H1 (cell line): Measurements from ENCODE around the gene TMEM237. TPM values are rescaled to one million over a fixed set of nuclear protein-coding genes. Genes with fewer than 3 reads are reported as not detected.

Source experiments
- CTCF ChIA-PET: fragments of 300-600 bp; sonication (Branson Sonifier 250); formaldehyde crosslinking; loops from one replicate; lab custom pipeline; 2021; ENCODE audit not compliant: partially characterized antibody; lab: Charles Lee
- POLR2A ChIA-PET: fragments of 300-600 bp; sonication (Branson Sonifier 250); formaldehyde crosslinking; loops from one replicate; lab custom pipeline; 2021; ENCODE audit warnings: inconsistent platforms; ENCODE audit not compliant: partially characterized antibody; lab: Charles Lee
- DNase-seq, 2 experiments: peaks; one replicate each; pipeline versions ENCODE4 v3.0.0 to v3.0.0-alpha.2; 2010 to 2022; ENCODE audit warnings: low spot score in 2 of 2, low read depth in 1 of 2, mixed read lengths in 1 of 2
- FAIRE-seq: peaks from 2 replicates; lab custom pipeline; 2011; peaks lifted over from hg19 to GRCh38; lab: Jason Lieb, UNC
- H2AFZ ChIP-seq: 2 replicates; pipeline ENCODE4 v1.8.1; 2012; ENCODE audit warnings: low read length, inconsistent platforms
- H2AK5ac ChIP-seq: 2 replicates; pipeline ENCODE4 v1.6.1; 2013; ENCODE audit warnings: low read depth, low read length
- H2BK120ac ChIP-seq: replicated peaks from 2 replicates; pipeline ENCODE3; 2013; ENCODE audit warnings: low read depth, low read length, inconsistent platforms
- H2BK12ac ChIP-seq: 2 replicates; pipeline ENCODE4 v1.6.1; 2013; ENCODE audit warnings: low read depth, low read length
- H2BK15ac ChIP-seq: 2 replicates; pipeline ENCODE4 v1.6.1; 2013; ENCODE audit warnings: low read length
- H2BK20ac ChIP-seq: 2 replicates; pipeline ENCODE4 v1.6.1; 2013; ENCODE audit warnings: low read length
- H2BK5ac ChIP-seq: 2 replicates; pipeline ENCODE4 v1.6.1; 2013; ENCODE audit warnings: low read depth, low read length
- H3K14ac ChIP-seq: 2 replicates; pipeline ENCODE4 v1.6.1; 2013; ENCODE audit warnings: inconsistent platforms; ENCODE audit not compliant: insufficient read length
- H3K18ac ChIP-seq: 2 replicates; pipeline ENCODE4 v1.6.1; 2013; ENCODE audit warnings: low read length; ENCODE audit errors: extremely low read depth
- H3K23ac ChIP-seq: 2 replicates; pipeline ENCODE4 v1.6.1; 2013; ENCODE audit warnings: inconsistent platforms; ENCODE audit not compliant: insufficient read length
- H3K23me2 ChIP-seq: 2 replicates; pipeline ENCODE4 v1.6.1; 2013; ENCODE audit warnings: low read depth, low read length
- H3K27ac ChIP-seq: 2 replicates; pipeline ENCODE4 v1.6.1; 2011; ENCODE audit warnings: low read depth, low read length, inconsistent platforms
- H3K27me3 ChIP-seq, 4 experiments: replicated peaks in 1 of 4; 1 replicate in 1 of 4; 2 replicates in 3 of 4; pipeline versions ENCODE4 v1.6.1 to v1.8.1; 2011 to 2013; ENCODE audit warnings: low read length in 3 of 4, mild to moderate bottlenecking in 3 of 4, inconsistent platforms in 2 of 4, mixed read lengths in 2 of 4, moderate library complexity in 1 of 4; ENCODE audit not compliant: control insufficient read depth in 3 of 4, insufficient read depth in 3 of 4; ENCODE audit errors: extremely low read depth in 1 of 4
- H3K36me3 ChIP-seq, 4 experiments: 2 replicates each; pipeline versions ENCODE4 v1.6.1 to v1.8.1; 2011 to 2013; ENCODE audit warnings: mild to moderate bottlenecking in 4 of 4, low read length in 3 of 4, moderate library complexity in 2 of 4, control low read depth in 1 of 4, inconsistent platforms in 1 of 4; ENCODE audit not compliant: insufficient read depth in 4 of 4, control insufficient read depth in 2 of 4
- H3K4ac ChIP-seq: replicated peaks from 2 replicates; pipeline ENCODE3; 2013; ENCODE audit warnings: low read length, low read depth, mixed read lengths, inconsistent platforms; ENCODE audit not compliant: insufficient read length
- H3K4me1 ChIP-seq, 4 experiments: replicated peaks in 1 of 4; 1 replicate in 1 of 4; 2 replicates in 3 of 4; pipeline versions ENCODE4 v1.6.1 to v1.8.1; 2011 to 2013; ENCODE audit warnings: low read length in 3 of 4, inconsistent platforms in 2 of 4, mixed read lengths in 1 of 4; ENCODE audit not compliant: insufficient read depth in 4 of 4, control insufficient read depth in 3 of 4
- H3K4me2 ChIP-seq, 2 experiments: 2 replicates each; pipeline versions ENCODE4 v1.6.1 to v1.8.1; 2011 to 2013; ENCODE audit warnings: low read depth in 2 of 2, low read length in 2 of 2, control low read depth in 1 of 2, inconsistent platforms in 1 of 2, mild to moderate bottlenecking in 1 of 2; ENCODE audit not compliant: insufficient read depth in 1 of 2
- H3K4me3 ChIP-seq, 4 experiments: fragments of 200-600, 300-600 bp in 1 of 4; sonication (generic), shearing (Covaris generic), sonication (Bioruptor Twin) in 1 of 4; 2 replicates each; pipeline versions ENCODE4 v1.5.1 to v1.8.1; 2011 to 2016; ENCODE audit warnings: low read length in 4 of 4, low read depth in 3 of 4, control low read depth in 2 of 4, inconsistent platforms in 2 of 4, mild to moderate bottlenecking in 2 of 4, mixed read lengths in 1 of 4, moderate library complexity in 1 of 4; ENCODE audit not compliant: insufficient read depth in 2 of 4; ENCODE audit errors: extremely low read depth in 1 of 4
- H3K56ac ChIP-seq: replicated peaks from 2 replicates; pipeline ENCODE3; 2013; ENCODE audit warnings: low read depth, mild to moderate bottlenecking, mixed read lengths, low read length, inconsistent platforms; ENCODE audit not compliant: insufficient read length
- H3K79me1 ChIP-seq: 2 replicates; pipeline ENCODE4 v1.6.1; 2013; ENCODE audit warnings: low read depth, low read length, control low read depth
- H3K79me2 ChIP-seq, 2 experiments: 2 replicates each; pipeline versions ENCODE4 v1.6.1 to v1.8.1; 2012 to 2013; ENCODE audit warnings: low read length in 2 of 2, mild to moderate bottlenecking in 2 of 2, inconsistent platforms in 1 of 2; ENCODE audit not compliant: insufficient read depth in 2 of 2, control insufficient read depth in 1 of 2
- H3K9ac ChIP-seq, 4 experiments: replicated peaks in 1 of 4; 1 replicate in 1 of 4; 2 replicates in 3 of 4; pipeline versions ENCODE4 v1.6.1 to v1.8.1; 2011 to 2013; ENCODE audit warnings: low read depth in 3 of 4, low read length in 3 of 4, control low read depth in 2 of 4, mild to moderate bottlenecking in 2 of 4, moderate library complexity in 2 of 4, inconsistent platforms in 1 of 4; ENCODE audit errors: extremely low read depth in 1 of 4
- H3K9me3 ChIP-seq, 2 experiments: 2 replicates each; pipeline versions ENCODE4 v1.6.1 to v1.8.1; 2012 to 2013; ENCODE audit warnings: mild to moderate bottlenecking in 2 of 2, moderate library complexity in 2 of 2, control low read depth in 1 of 2, inconsistent platforms in 1 of 2, low read depth in 1 of 2, low read length in 1 of 2, mixed read lengths in 1 of 2; ENCODE audit not compliant: insufficient read depth in 2 of 2
- H4K20me1 ChIP-seq, 2 experiments: replicated peaks in 1 of 2; 2 replicates each; pipeline versions ENCODE3 to v1.8.1; 2011 to 2013; ENCODE audit warnings: inconsistent platforms in 2 of 2, low read length in 2 of 2, mild to moderate bottlenecking in 1 of 2; ENCODE audit not compliant: insufficient read depth in 2 of 2, control insufficient read depth in 1 of 2
- H4K5ac ChIP-seq: 2 replicates; pipeline ENCODE4 v1.6.1; 2013; ENCODE audit warnings: low read length, low read depth, mixed read lengths, inconsistent platforms; ENCODE audit not compliant: insufficient read length
- H4K8ac ChIP-seq: 2 replicates; pipeline ENCODE4 v1.8.0; 2013; ENCODE audit warnings: mild to moderate bottlenecking, moderate library complexity, low read length, inconsistent platforms; ENCODE audit not compliant: insufficient read depth; ENCODE audit errors: extremely low read depth
- H4K91ac ChIP-seq: replicated peaks from 2 replicates; pipeline ENCODE3; 2013; ENCODE audit warnings: low read length, mixed read lengths, inconsistent platforms; ENCODE audit not compliant: insufficient read length
- CREB1 ChIP-seq: IDR thresholded peaks from 2 replicates; pipeline ENCODE4 v1.6.1; 2012; ENCODE audit warnings: inconsistent platforms
- EP300 ChIP-seq, 2 experiments: IDR thresholded peaks; 1 replicate in 1 of 2; 2 replicates in 1 of 2; pipeline ENCODE4 v1.6.1; 2011 to 2012; ENCODE audit warnings: low read depth in 2 of 2, low read length in 2 of 2, mild to moderate bottlenecking in 2 of 2, borderline replicate concordance in 1 of 2, inconsistent platforms in 1 of 2, moderate library complexity in 1 of 2
- MAX ChIP-seq: IDR thresholded peaks from 2 replicates; pipeline ENCODE4 v1.6.1; 2012; ENCODE audit warnings: inconsistent platforms
- WGBS, 2 experiments: shearing (Covaris generic) in 1 of 2; methylation state at CpG; one replicate each; pipeline versions ENCODE4 v1.1.6 to v1.1.7; 2013 to 2015; ENCODE audit warnings: low lambda C conversion rate in 2 of 2, mixed read lengths in 2 of 2, inconsistent platforms in 1 of 2, low coverage in 1 of 2, missing lambda C conversion rate in 1 of 2; ENCODE audit not compliant: insufficient replicate concordance in 2 of 2, insufficient coverage in 1 of 2, insufficient read length in 1 of 2; ENCODE audit errors: extremely low coverage in 1 of 2, missing lambda C conversion rate in 1 of 2; 5-methylcytosine and 5-hydroxymethylcytosine counted together
- polyA plus RNA-seq, 7 experiments: library from polyadenylated mRNA; depleted of rRNA in 3 of 7; stranded (reverse) in 5 of 7; unstranded in 2 of 7; fragments of >200 nt in 5 of 7; fragments of 200-250 nt in 2 of 7; gene quantifications; 1 replicate in 5 of 7; 2 replicates in 1 of 7; 4 replicates in 1 of 7; pipeline versions ENCODE4 v1.2.1 to v1.2.3, GENCODE V29; 2011 to 2013; ENCODE audit warnings: missing spikeins in 2 of 7, mixed read lengths in 2 of 7
- total RNA-seq: library from RNA; stranded (reverse); fragmentation: NEBNext Ultra II Directional; extraction: Animal tissue kit (Norgen Biotek cat#: 25700); gene quantifications from 2 replicates; pipeline ENCODE4 v1.2.1, GENCODE V29; 2021

The TMEM237 gene
- total and polyA plus RNA-seq, 2 of the 8 experiments (the other 6 are each of a cell fraction or from before 2014, with no cell fraction given), result 26.1 to 41.0 TPM

- no peaks in the 10 kb centered on the region for H4K20me1 ChIP-seq
- DNase-seq (no peak), FAIRE-seq (no peak)
- no peaks in the 10 kb centered on the region for H3K36me3 ChIP-seq
- POLR2A ChIA-PET, result no interaction called here
- 0 out of 2 replicates have a peak overlapping the region, but pooled peaks have one; percentile 35 for H2AFZ ChIP-seq
- no peak overlapping the region for H4K91ac ChIP-seq
- H2BK12ac ChIP-seq, result no peak overlapping the region
- H2BK5ac ChIP-seq, result no peak overlapping the region
- H3K4me1 ChIP-seq, result no peaks in the 10 kb centered on the region; a peak in 1 of 7 replicates
- no peak overlapping the region for H3K9ac ChIP-seq
- H3K27ac ChIP-seq, result no peak overlapping the region
- H3K18ac ChIP-seq, result no peak overlapping the region
- no peaks in the 10 kb centered on the region for H3K79me1 ChIP-seq
- no peaks in the 10 kb centered on the region for H3K27me3 ChIP-seq
- H3K9me3 ChIP-seq, result no peaks in the 10 kb centered on the region
- no peak overlapping the region for H4K5ac ChIP-seq
- no peaks in the 10 kb centered on the region for H3K23me2 ChIP-seq
- H3K14ac ChIP-seq, result no peak overlapping the region
- 87% methylated on average over 5 of the region's 5 CpGs; no CpG with 5 or more reads in 1 of the 2 experiments for WGBS, 2 experiments
- no peak overlapping the region for H2AK5ac ChIP-seq
- no peak overlapping the region for H4K8ac ChIP-seq
- no peaks in the 10 kb centered on the region for H3K79me2 ChIP-seq
- no peak overlapping the region for H3K4me3 ChIP-seq
- no peak overlapping the region for H2BK15ac ChIP-seq
- H2BK20ac ChIP-seq, result no peak overlapping the region
- no peak overlapping the region for H3K4ac ChIP-seq
- no peak overlapping the region for H3K4me2 ChIP-seq
- no peak overlapping the region for H3K23ac ChIP-seq
- no peak overlapping the region for H2BK120ac ChIP-seq
- CTCF ChIA-PET, result no interaction called here
- H3K56ac ChIP-seq, result no peak overlapping the region
- TF ChIP-seq CREB1, result no peak
- TF ChIP-seq EP300 (IDR thresholded peaks at IDR 0.05; ENCODE audit: borderline replicate concordance in 1 of 2, low read depth in 2 of 2, low read length in 2 of 2), result no peak
- TF ChIP-seq MAX, result no peak
Measured at GRCh38 chr2:201660293-201660895, 17.1 kb upstream of the TMEM237 start.
